T-helper 2 cell treated with Interferon-gamma antibody and Interleukin-4, amounts not matched to agents 100 ng/mL and 5 ng/mL, for 36 hours (primary cell): ENCODE data around the gene HERC4. TPM values are rescaled to one million over a fixed set of nuclear protein-coding genes. Genes with fewer than 3 reads are reported as not detected.
"Not testable (repeated sequence)": the region's sequence is repeated elsewhere in the genome, so short reads cannot be mapped to it uniquely, and the experiment has no call there.

Source experiments
- intact Hi-C: fragments of 100-400 bp; cut with micrococcal nuclease; formaldehyde crosslinking; loops from one replicate; pipeline ENCODE4 v1.15.1; 2023
- total RNA-seq: library from RNA; stranded (reverse); gene quantifications from 2 replicates; pipeline ENCODE4 v1.2.3, GENCODE V29; 2022

HERC4 gene
- total RNA-seq, 1 donor from 2014 or later = 60.2 TPM

GRCh38 chr10:68052463-68052862 lies 22.6 kb downstream of the HERC4 start:
- intact Hi-C loops = no loop called here

GRCh38 chr10:68049289-68050078 lies 25.6 kb downstream of the HERC4 start:
- intact Hi-C loops = no loop called here

GRCh38 chr10:68047554-68048327 lies 27.3 kb downstream of the HERC4 start:
- intact Hi-C loops = no loop called here

- intact Hi-C loops = no loop called here
Observed at GRCh38 chr10:68047122-68047521, 28.0 kb downstream of the HERC4 start.

GRCh38 chr10:68046642-68047041 lies 28.4 kb downstream of the HERC4 start:
- intact Hi-C loops = no loop called here

GRCh38 chr10:68043030-68043429 lies 32.1 kb downstream of the HERC4 start:
- intact Hi-C loops = no loop called here

- intact Hi-C loops = no loop called here
Observed at GRCh38 chr10:68032113-68032512, 43.0 kb downstream of the HERC4 start.

- intact Hi-C loops = no loop called here
Observed at GRCh38 chr10:68027429-68027828, 47.7 kb downstream of the HERC4 start.

GRCh38 chr10:68023292-68023691 lies 51.8 kb downstream of the HERC4 start:
- intact Hi-C loops = loop anchor here (5.0 kb wide), 1 partner anchor 134 kb away; no protein-coding TSS in a partner anchor

GRCh38 chr10:68022324-68022723 lies 52.8 kb downstream of the HERC4 start:
- intact Hi-C loops = loop anchor here (5.0 kb wide), 1 partner anchor 135 kb away; no protein-coding TSS in a partner anchor

GRCh38 chr10:68016519-68016918 lies 58.6 kb downstream of the HERC4 start:
- intact Hi-C loops = not testable (repeated sequence)

GRCh38 chr10:68010426-68010940 lies 64.6 kb downstream of the HERC4 start:
- intact Hi-C loops = no loop called here

GRCh38 chr10:68007356-68007755 lies 67.7 kb downstream of the HERC4 start:
- intact Hi-C loops = no loop called here

GRCh38 chr10:68001539-68001938 lies 73.5 kb downstream of the HERC4 start:
- intact Hi-C loops = no loop called here

GRCh38 chr10:68001000-68001399 lies 74.1 kb downstream of the HERC4 start:
- intact Hi-C loops = no loop called here

GRCh38 chr10:67990093-67990492 lies 85.0 kb downstream of the HERC4 start:
- intact Hi-C loops = no loop called here

GRCh38 chr10:67988606-67989005 lies 86.5 kb downstream of the HERC4 start:
- intact Hi-C loops = no loop called here

GRCh38 chr10:67982603-67983002 lies 92.5 kb downstream of the HERC4 start:
- intact Hi-C loops = not testable (repeated sequence)

- intact Hi-C loops = no loop called here
Observed at GRCh38 chr10:67978749-67979148, 96.3 kb downstream of the HERC4 start.

GRCh38 chr10:67977251-67977650 lies 97.8 kb downstream of the HERC4 start:
- intact Hi-C loops = no loop called here

- intact Hi-C loops = no loop called here
Observed at GRCh38 chr10:67976292-67977245, 98.5 kb downstream of the HERC4 start.
